Lung (tissue), 12 donors: ENCODE measurements around the gene RPS10. TPM values are rescaled to one million over a fixed set of nuclear protein-coding genes. Genes with fewer than 3 reads are reported as not detected.
"Not testable (repeated sequence)": the region's sequence is repeated elsewhere in the genome, so short reads cannot be mapped to it uniquely, and the experiment has no call there.

Experiments used
- ATAC-seq: fragments of 200-7000 bp; cut with Tn5 transposase; one replicate; pipeline ENCODE4 v1.9.1; 2020; ENCODE audit warnings: moderate number of reproducible peaks; ENCODE audit not compliant: insufficient read depth, low FRiP score
- DNase-seq, 3 donors: peaks; one replicate each; pipeline ENCODE4 v3.0.0-alpha.2; 2013 to 2017
- H3K27ac ChIP-seq, 2 donors: one replicate each; pipeline ENCODE4 v1.5.1; 2013; ENCODE audit warnings: mild to moderate bottlenecking in 2 of 2, moderate library complexity in 2 of 2, control low read depth in 1 of 2, inconsistent platforms in 1 of 2, low read depth in 1 of 2, low read length in 1 of 2
- H3K27me3 ChIP-seq, 3 donors: one replicate each; pipeline ENCODE4 v1.5.1; 2013; ENCODE audit warnings: low read length in 2 of 3; ENCODE audit not compliant: control insufficient read depth in 3 of 3, insufficient read depth in 3 of 3
- H3K36me3 ChIP-seq, 4 donors: one replicate each; pipeline ENCODE4 v1.5.1; 2013; ENCODE audit warnings: low read length in 4 of 4, mild to moderate bottlenecking in 1 of 4, moderate library complexity in 1 of 4; ENCODE audit not compliant: control insufficient read depth in 4 of 4, insufficient read depth in 4 of 4
- H3K4me1 ChIP-seq, 5 donors: one replicate each; pipeline ENCODE4 v1.5.1; 2013; ENCODE audit warnings: low read length in 5 of 5, mild to moderate bottlenecking in 2 of 5, moderate library complexity in 1 of 5; ENCODE audit not compliant: control insufficient read depth in 5 of 5, insufficient read depth in 5 of 5
- H3K4me3 ChIP-seq: one replicate; pipeline ENCODE4 v1.5.1; 2013; ENCODE audit warnings: mild to moderate bottlenecking, control low read depth, moderate library complexity
- H3K9ac ChIP-seq, 2 donors: one replicate each; pipeline ENCODE4 v1.5.1; 2013; ENCODE audit warnings: low read length in 2 of 2, control low read depth in 1 of 2; ENCODE audit not compliant: insufficient read depth in 1 of 2
- H3K9me3 ChIP-seq, 4 donors: one replicate each; pipeline ENCODE4 v1.5.1; 2013; ENCODE audit warnings: low read length in 3 of 4, mild to moderate bottlenecking in 1 of 4, moderate library complexity in 1 of 4; ENCODE audit not compliant: control insufficient read depth in 4 of 4, insufficient read depth in 3 of 4
- WGBS, 2 donors: extraction: QIAGEN DNeasy Blood & Tissue Kit; methylation state at CpG; one replicate each; pipeline ENCODE4 v1.1.7; 2013; 5-methylcytosine and 5-hydroxymethylcytosine counted together
- polyA plus RNA-seq, 2 donors: library from polyadenylated mRNA; stranded (reverse); fragments of 200-250 nt; gene quantifications; one replicate each; pipeline ENCODE4 v1.2.1, GENCODE V29; 2013
- total RNA-seq, 2 donors: library from RNA; depleted of rRNA in 1 of 2; stranded (reverse); fragments of >200 nt in 1 of 2; gene quantifications; one replicate each; pipeline ENCODE4 v1.2.1, GENCODE V29; 2014 to 2021
- TF ChIP-seq, protein P1 (sequence below): IDR thresholded peaks from 2 replicates; pipeline ENCODE4 v1.5.1; 2012; ENCODE audit warnings: mild to moderate bottlenecking; ENCODE audit errors: control extremely low read depth, extremely low read depth
- donor health status: control.
- donor health status: control.
- donor health status: Bipolar disorder and iron deficiency.
- donor health status: healthy.
- donor health status: DM: yes; HTN: yes; CAD: no.

RPS10 gene
- total and polyA plus RNA-seq, 4 donors: 846 to 2,710 (median 1,738) TPM

DNA sequence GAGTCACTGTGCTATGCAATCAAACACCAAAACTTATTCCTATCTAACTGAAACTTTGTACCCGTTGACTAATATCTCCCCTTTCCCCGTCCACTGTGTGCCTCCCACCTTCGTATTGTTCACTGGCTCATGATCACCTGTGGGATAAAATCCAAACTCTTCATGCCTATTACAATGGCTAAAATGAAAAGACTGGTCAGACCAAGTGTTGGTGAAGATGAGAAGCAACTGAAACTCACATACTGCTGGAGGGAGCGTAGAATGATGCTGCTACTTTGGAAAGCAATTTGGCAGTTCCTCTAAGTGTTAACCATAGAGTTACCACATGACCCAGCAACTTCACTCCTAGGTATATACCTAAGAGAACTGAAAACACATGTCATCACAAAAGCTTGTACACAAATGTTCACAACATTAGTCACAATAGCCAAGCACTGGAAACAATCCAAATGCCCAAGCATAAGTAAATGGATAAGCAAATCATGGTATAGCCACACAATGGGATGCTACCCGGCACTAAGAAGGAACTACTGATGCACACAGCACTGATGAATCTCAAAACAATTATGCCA, 13.1 kb downstream of the RPS10 start:
- Histone ChIP-seq H3K9ac (no peak overlapping the region), H3K4me1 (peaks cover 0 to 7% (median 0%) of the 10 kb centered on the region in 5 donors), H3K9me3 (no peaks in the 10 kb centered on the region), H3K36me3 (peaks cover 5 to 19% (median 12%) of the 10 kb centered on the region in 4 donors), H3K27me3 (no peaks in the 10 kb centered on the region), H3K4me3 (no peak overlapping the region), H3K27ac (no peak overlapping the region)
- DNase-seq: no peak
- WGBS, 2 donors: 92 to 94% methylated on average over 5 of the region's 5 CpGs
- ATAC-seq: no peak
- TF ChIP-seq, protein P1, sequence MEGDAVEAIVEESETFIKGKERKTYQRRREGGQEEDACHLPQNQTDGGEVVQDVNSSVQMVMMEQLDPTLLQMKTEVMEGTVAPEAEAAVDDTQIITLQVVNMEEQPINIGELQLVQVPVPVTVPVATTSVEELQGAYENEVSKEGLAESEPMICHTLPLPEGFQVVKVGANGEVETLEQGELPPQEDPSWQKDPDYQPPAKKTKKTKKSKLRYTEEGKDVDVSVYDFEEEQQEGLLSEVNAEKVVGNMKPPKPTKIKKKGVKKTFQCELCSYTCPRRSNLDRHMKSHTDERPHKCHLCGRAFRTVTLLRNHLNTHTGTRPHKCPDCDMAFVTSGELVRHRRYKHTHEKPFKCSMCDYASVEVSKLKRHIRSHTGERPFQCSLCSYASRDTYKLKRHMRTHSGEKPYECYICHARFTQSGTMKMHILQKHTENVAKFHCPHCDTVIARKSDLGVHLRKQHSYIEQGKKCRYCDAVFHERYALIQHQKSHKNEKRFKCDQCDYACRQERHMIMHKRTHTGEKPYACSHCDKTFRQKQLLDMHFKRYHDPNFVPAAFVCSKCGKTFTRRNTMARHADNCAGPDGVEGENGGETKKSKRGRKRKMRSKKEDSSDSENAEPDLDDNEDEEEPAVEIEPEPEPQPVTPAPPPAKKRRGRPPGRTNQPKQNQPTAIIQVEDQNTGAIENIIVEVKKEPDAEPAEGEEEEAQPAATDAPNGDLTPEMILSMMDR: no peak

- Histone ChIP-seq H3K9me3 (no peaks in the 10 kb centered on the region), H3K27ac (no peak overlapping the region), H3K36me3 (peaks cover 0 to 12% (median 6%) of the 10 kb centered on the region in 4 donors), H3K27me3 (no peaks in the 10 kb centered on the region), H3K4me1 (peaks cover 0 to 7% (median 0%) of the 10 kb centered on the region in 5 donors), H3K9ac (no peak overlapping the region), H3K4me3 (no peak overlapping the region)
- no peak for DNase-seq
- 92 to 93% methylated on average over 5 of the region's 5 CpGs for WGBS, 2 donors
- TF ChIP-seq, protein P1: no peak
- ATAC-seq: no peak
These were observed 13.9 kb downstream of the RPS10 start for GRCh38 chr6:34412016-34412415.

DNA sequence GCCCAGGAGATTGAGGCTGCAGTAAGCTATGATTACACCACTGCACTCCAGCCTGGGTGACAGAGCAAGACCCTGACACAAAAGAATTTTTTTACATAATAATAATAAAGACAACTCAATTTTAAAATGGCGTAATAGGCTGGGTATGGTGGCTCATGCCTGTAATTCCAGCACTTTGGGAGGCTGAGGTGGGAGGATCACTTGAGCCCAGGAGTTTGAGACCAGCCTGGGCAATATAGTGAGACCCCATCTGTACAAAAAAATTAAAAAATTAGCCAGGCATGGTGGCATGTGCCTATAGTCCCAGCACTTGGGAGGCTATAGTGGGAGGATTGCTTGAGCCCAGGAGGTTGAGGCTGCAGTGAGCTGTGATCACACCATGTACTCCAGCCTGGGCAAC, 18.0 kb downstream of the RPS10 start:
- not testable (repeated sequence) for DNase-seq, H3K27ac ChIP-seq, H3K36me3 ChIP-seq, H3K27me3 ChIP-seq, H3K9ac ChIP-seq, H3K4me1 ChIP-seq, H3K9me3 ChIP-seq, H3K4me3 ChIP-seq, ATAC-seq
- 97 to 100% methylated on average over 1 of the region's 1 CpG for whole genome bisulfite sequencing, 2 donors

DNA sequence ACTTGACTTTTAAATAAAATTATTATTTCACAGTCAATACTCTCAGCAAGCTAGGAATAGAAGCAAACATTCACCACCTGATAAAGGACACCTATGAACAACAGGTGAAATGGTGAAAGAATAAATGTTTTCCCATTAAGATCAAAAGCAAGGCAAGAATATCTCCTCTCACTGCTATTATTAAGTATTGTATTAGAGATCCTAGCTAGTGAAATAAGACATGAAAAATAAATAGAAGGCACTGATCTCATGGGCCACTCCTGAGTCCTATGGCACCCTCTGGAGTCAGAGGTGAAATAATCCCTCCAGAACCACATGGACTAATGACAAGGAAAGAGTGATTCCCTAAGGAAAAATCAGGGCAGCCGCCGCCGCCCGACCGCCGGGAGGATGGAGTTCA, 29.4 kb downstream of the RPS10 start:
- peaks cover 0 to 4% (median 0%) of the 10 kb centered on the region in 4 donors for H3K9me3 ChIP-seq
- no peaks in the 10 kb centered on the region for H3K27me3 ChIP-seq
- ATAC-seq (no peak), DNase-seq (no peak)
- no peak overlapping the region for H3K9ac ChIP-seq
- peaks cover 0 to 5% (median 3%) of the 10 kb centered on the region in 5 donors for H3K4me1 ChIP-seq
- 100% methylated on average over 6 of the region's 6 CpGs for WGBS, 2 donors
- H3K27ac ChIP-seq: no peak overlapping the region
- no peak overlapping the region for H3K4me3 ChIP-seq
- TF ChIP-seq, protein P1: no peak
- H3K36me3 ChIP-seq: no peaks in the 10 kb centered on the region
